IPS DF 6.9 (cell line): Measurements from ENCODE around the gene WDR64.
A peak's percentile ranks its signal among the peaks of the same experiment; 100 is the strongest.

Experiments
- DNase-seq: peaks from one replicate; pipeline ENCODE4 v3.0.0-alpha.2; 2013; ENCODE audit warnings: low read depth, low spot score
- H3K27ac ChIP-seq: one replicate; pipeline ENCODE4 v1.5.1; 2013; ENCODE audit warnings: low read length, control low read depth
- H3K27me3 ChIP-seq: 2 replicates; pipeline ENCODE4 v1.6.1; 2013; ENCODE audit warnings: mild to moderate bottlenecking, low read length; ENCODE audit not compliant: control insufficient read depth, insufficient read depth
- H3K36me3 ChIP-seq: 2 replicates; pipeline ENCODE4 v1.6.1; 2013; ENCODE audit warnings: low read length; ENCODE audit not compliant: control insufficient read depth, insufficient read depth
- H3K4me1 ChIP-seq: 2 replicates; pipeline ENCODE4 v1.6.1; 2013; ENCODE audit warnings: low read length; ENCODE audit not compliant: control insufficient read depth, insufficient read depth
- H3K4me3 ChIP-seq: 2 replicates; pipeline ENCODE4 v1.5.1; 2013; ENCODE audit warnings: mild to moderate bottlenecking, low read length
- H3K9me3 ChIP-seq: 2 replicates; pipeline ENCODE4 v1.6.1; 2013; ENCODE audit warnings: low read length, inconsistent platforms; ENCODE audit not compliant: control insufficient read depth, insufficient read depth
- WGBS: extraction: QIAGEN DNeasy Blood & Tissue Kit; methylation state at CpG from one replicate; pipeline ENCODE4 v1.1.7; 2013; ENCODE audit warnings: mixed read lengths, missing lambda C conversion rate; ENCODE audit not compliant: insufficient read length, insufficient coverage; 5-methylcytosine and 5-hydroxymethylcytosine counted together

WDR64 gene

GRCh38 chr1:241738284-241739078 lies 86.4 kb downstream of the WDR64 start:
- no peaks in the 10 kb centered on the region for H3K9me3 ChIP-seq
- DNase-seq = no peak
- H3K27ac ChIP-seq = no peak overlapping the region
- H3K36me3 ChIP-seq = no peaks in the 10 kb centered on the region
- H3K4me1 ChIP-seq = no peaks in the 10 kb centered on the region
- WGBS = no CpG with 5 or more reads among the region's 8 CpGs
- H3K4me3 ChIP-seq = no peak overlapping the region
- H3K27me3 ChIP-seq = no peaks in the 10 kb centered on the region

GRCh38 chr1:241742084-241742483 lies 90.0 kb downstream of the WDR64 start:
- WGBS = no CpG with 5 or more reads among the region's 4 CpGs

GRCh38 chr1:241744591-241744990 lies 92.5 kb downstream of the WDR64 start:
- Histone ChIP-seq H3K27ac (no peak overlapping the region), H3K4me1 (peaks cover 3% of the 10 kb centered on the region; the same call in 1 of the 2 replicates), H3K36me3 (no peaks in the 10 kb centered on the region), H3K27me3 (no peaks in the 10 kb centered on the region), H3K9me3 (no peaks in the 10 kb centered on the region; the same call in 1 of the 2 replicates), H3K4me3 (no peak overlapping the region)
- no peak for DNase-seq
- no CpG with 5 or more reads among the region's 2 CpGs for WGBS

More at GRCh38 chr1:241742084-241742483, 90.0 kb downstream of the WDR64 start:
- H3K36me3 ChIP-seq = no peaks in the 10 kb centered on the region
- no peaks in the 10 kb centered on the region for H3K27me3 ChIP-seq
- H3K9me3 ChIP-seq = no peaks in the 10 kb centered on the region
- H3K27ac ChIP-seq = no peak overlapping the region
- H3K4me3 ChIP-seq = no peak overlapping the region
- no peak for DNase-seq
- H3K4me1 ChIP-seq = no peaks in the 10 kb centered on the region

- Histone ChIP-seq H3K36me3 (no peaks in the 10 kb centered on the region), H3K27me3 (no peaks in the 10 kb centered on the region), H3K4me3 (no peak overlapping the region), H3K9me3 (no peaks in the 10 kb centered on the region; the same call in 1 of the 2 replicates), H3K4me1 (peaks cover 3% of the 10 kb centered on the region; the same call in 1 of the 2 replicates), H3K27ac (no peak overlapping the region)
- WGBS = no CpG with 5 or more reads among the region's 6 CpGs
- peak; percentile 5 for DNase-seq
Observed at GRCh38 chr1:241747992-241748391, 95.9 kb downstream of the WDR64 start.

GRCh38 chr1:241749041-241749944 lies 97.2 kb downstream of the WDR64 start:
- Histone ChIP-seq H3K4me3 (no peak overlapping the region), H3K4me1 (peaks cover 3% of the 10 kb centered on the region; the same call in 1 of the 2 replicates), H3K9me3 (no peaks in the 10 kb centered on the region; the same call in 1 of the 2 replicates), H3K27ac (no peak overlapping the region), H3K36me3 (no peaks in the 10 kb centered on the region), H3K27me3 (no peaks in the 10 kb centered on the region)
- no CpG with 5 or more reads among the region's 20 CpGs for WGBS
- DNase-seq = no peak

GRCh38 chr1:241749945-241750695 lies 98.0 kb downstream of the WDR64 start:
- WGBS = no CpG with 5 or more reads among the region's 6 CpGs
- Histone ChIP-seq H3K4me1 (peaks cover 3% of the 10 kb centered on the region; the same call in 1 of the 2 replicates), H3K9me3 (no peaks in the 10 kb centered on the region; the same call in 1 of the 2 replicates), H3K27me3 (no peaks in the 10 kb centered on the region), H3K36me3 (no peaks in the 10 kb centered on the region), H3K27ac (no peak overlapping the region), H3K4me3 (no peak overlapping the region)
- no peak for DNase-seq

- WGBS = no CpG with 5 or more reads among the region's 5 CpGs
- Histone ChIP-seq H3K9me3 (no peaks in the 10 kb centered on the region; the same call in 1 of the 2 replicates), H3K36me3 (no peaks in the 10 kb centered on the region), H3K27me3 (no peaks in the 10 kb centered on the region), H3K4me3 (no peak overlapping the region), H3K4me1 (peaks cover 3% of the 10 kb centered on the region; the same call in 1 of the 2 replicates), H3K27ac (no peak overlapping the region)
- no peak for DNase-seq
Observed at GRCh38 chr1:241751524-241751923, 99.4 kb downstream of the WDR64 start.

GRCh38 chr1:241762713-241763339 lies 110.7 kb downstream of the WDR64 start:
- DNase-seq = no peak
- no peak overlapping the region for H3K4me3 ChIP-seq
- WGBS = no CpG with 5 or more reads among the region's 3 CpGs
- H3K27me3 ChIP-seq = no peaks in the 10 kb centered on the region
- H3K9me3 ChIP-seq = no peaks in the 10 kb centered on the region
- no peaks in the 10 kb centered on the region for H3K36me3 ChIP-seq
- H3K27ac ChIP-seq = no peak overlapping the region
- H3K4me1 ChIP-seq = no peaks in the 10 kb centered on the region

GRCh38 chr1:241765390-241765789 lies 113.3 kb downstream of the WDR64 start:
- no peaks in the 10 kb centered on the region for H3K36me3 ChIP-seq
- H3K4me1 ChIP-seq = no peaks in the 10 kb centered on the region
- H3K4me3 ChIP-seq = no peak overlapping the region
- no peak overlapping the region for H3K27ac ChIP-seq
- DNase-seq = no peak
- H3K9me3 ChIP-seq = no peaks in the 10 kb centered on the region
- H3K27me3 ChIP-seq = no peaks in the 10 kb centered on the region
- WGBS = no CpG with 5 or more reads among the region's 4 CpGs
